HAP-1 (cell line): ENCODE measurements around the gene P4HA3.

ENCODE experiments used
- DNase-seq, 2 experiments: peaks; one replicate each; pipeline ENCODE4 v3.0.0-alpha.2; 2016 to 2020; ENCODE audit warnings: low spot score in 2 of 2
- H3K27me3 ChIP-seq: fragments of 250-450 bp; sonication (Bioruptor Pico); 2 replicates; pipeline ENCODE4 v1.5.1; 2020; ENCODE audit warnings: low read depth, mild to moderate bottlenecking, moderate library complexity
- H3K36me3 ChIP-seq: fragments of 250-450 bp; sonication (Bioruptor Pico); replicated peaks from 2 replicates; pipeline ENCODE4 v1.5.1; 2020; ENCODE audit warnings: mild to moderate bottlenecking
- H3K4me1 ChIP-seq: fragments of 250-450 bp; sonication (Bioruptor Pico); 2 replicates; pipeline ENCODE4 v1.5.1; 2020; ENCODE audit warnings: mild to moderate bottlenecking
- H3K4me3 ChIP-seq: fragments of 250-450 bp; sonication (Bioruptor Pico); 2 replicates; pipeline ENCODE4 v1.5.1; 2020; ENCODE audit warnings: mild to moderate bottlenecking, moderate library complexity
- H3K9me3 ChIP-seq: fragments of 250-450 bp; sonication (Bioruptor Pico); 2 replicates; pipeline ENCODE4 v1.5.1; 2020; ENCODE audit warnings: mild to moderate bottlenecking, moderate library complexity
- in situ Hi-C: fragments of 300-500 bp; cut with MboI; formaldehyde crosslinking; loops from 3 replicates; pipeline ENCODE4 v1.14.3; 2020; ENCODE audit warnings: low sequenced_read_pairs, inconsistent platforms, mixed read lengths

P4HA3 gene

GRCh38 chr11:74235121-74235520 is 76.3 kb downstream of the P4HA3 start:
- H3K36me3 ChIP-seq, result peaks cover 32% of the 10 kb centered on the region
- in situ Hi-C loops, result no loop called here

GRCh38 chr11:74233683-74234082 is 77.8 kb downstream of the P4HA3 start:
- H3K9me3 ChIP-seq, result no peaks in the 10 kb centered on the region
- no peak overlapping the region for H3K4me3 ChIP-seq
- H3K4me1 ChIP-seq, result no peaks in the 10 kb centered on the region
- in situ Hi-C loops, result no loop called here
- H3K36me3 ChIP-seq, result peaks cover 25% of the 10 kb centered on the region
- DNase-seq, result no peak
- no peaks in the 10 kb centered on the region for H3K27me3 ChIP-seq

More at GRCh38 chr11:74235121-74235520, 76.3 kb downstream of the P4HA3 start:
- no peak for DNase-seq
- Histone ChIP-seq H3K4me3 (no peak overlapping the region), H3K9me3 (no peaks in the 10 kb centered on the region), H3K27me3 (no peaks in the 10 kb centered on the region), H3K4me1 (no peaks in the 10 kb centered on the region)

- DNase-seq, result no peak
- Histone ChIP-seq H3K27me3 (no peaks in the 10 kb centered on the region), H3K4me1 (no peaks in the 10 kb centered on the region), H3K9me3 (no peaks in the 10 kb centered on the region), H3K4me3 (no peak overlapping the region), H3K36me3 (peaks cover 22% of the 10 kb centered on the region)
- in situ Hi-C loops, result no loop called here
Observed at GRCh38 chr11:74232311-74232950, 79.0 kb downstream of the P4HA3 start.

- Histone ChIP-seq H3K4me1 (no peaks in the 10 kb centered on the region), H3K27me3 (no peaks in the 10 kb centered on the region), H3K4me3 (no peak overlapping the region), H3K36me3 (peaks cover 12% of the 10 kb centered on the region), H3K9me3 (no peaks in the 10 kb centered on the region)
- no peak for DNase-seq
- in situ Hi-C loops, result no loop called here
Observed at GRCh38 chr11:74226907-74227306, 84.5 kb downstream of the P4HA3 start.

GRCh38 chr11:74225565-74225964 is 85.9 kb downstream of the P4HA3 start:
- no peaks in the 10 kb centered on the region for H3K27me3 ChIP-seq
- in situ Hi-C loops, result no loop called here
- no peak overlapping the region for H3K4me3 ChIP-seq
- no peaks in the 10 kb centered on the region for H3K4me1 ChIP-seq
- no peaks in the 10 kb centered on the region for H3K9me3 ChIP-seq
- no peak for DNase-seq
- no peaks in the 10 kb centered on the region for H3K36me3 ChIP-seq

- DNase-seq, result no peak
- no peaks in the 10 kb centered on the region for H3K4me1 ChIP-seq
- in situ Hi-C loops, result no loop called here
- no peak overlapping the region for H3K4me3 ChIP-seq
- no peaks in the 10 kb centered on the region for H3K27me3 ChIP-seq
- no peaks in the 10 kb centered on the region for H3K36me3 ChIP-seq
- no peaks in the 10 kb centered on the region for H3K9me3 ChIP-seq
Observed at GRCh38 chr11:74221816-74222215, 89.6 kb downstream of the P4HA3 start.

- DNase-seq, result no peak
- Histone ChIP-seq H3K27me3 (no peaks in the 10 kb centered on the region), H3K36me3 (no peaks in the 10 kb centered on the region), H3K9me3 (no peaks in the 10 kb centered on the region), H3K4me1 (no peaks in the 10 kb centered on the region), H3K4me3 (no peak overlapping the region)
- in situ Hi-C loops, result no loop called here
Observed at GRCh38 chr11:74220376-74220775, 91.1 kb downstream of the P4HA3 start.
